PC-3 (cell line): Measurements from ENCODE around the gene MRFAP1L1. TPM values are rescaled to one million over a fixed set of nuclear protein-coding genes. Genes with fewer than 3 reads are reported as not detected.

Experiments
- ATAC-seq: fragments of 200-7000 bp; cut with Tn5 transposase; 2 replicates; pipeline ENCODE4 v1.9.1; 2020; ENCODE audit warnings: mild to moderate bottlenecking, moderate library complexity
- BruUV-seq: library from RNA; stranded (reverse); fragments of 400-500 nt; replicated peaks from 2 replicates; lab custom pipeline; 2021; lab: Mats Ljungman, UMichigan
- CTCF ChIA-PET: fragments of 300-600 bp; sonication (Branson Sonifier 250); formaldehyde crosslinking; loops from one replicate; lab custom pipeline; 2022; ENCODE audit warnings: antibody characterized with exemption; lab: Charles Lee
- POLR2A ChIA-PET: fragments of 300-600 bp; sonication (Branson Sonifier 250); formaldehyde crosslinking; loops from one replicate; lab custom pipeline; 2022; ENCODE audit warnings: antibody characterized with exemption; ENCODE audit not compliant: unreplicated experiment; lab: Charles Lee
- DNase-seq: peaks from one replicate; pipeline ENCODE4 v3.0.0-alpha.2; 2015
- H2AFZ ChIP-seq: fragments of 300-600 bp; sonication (generic); 2 replicates; pipeline ENCODE4 v1.6.0; 2016; ENCODE audit warnings: antibody characterized with exemption, low read length
- H3F3A ChIP-seq: fragments of 300-600 bp; sonication (generic); one replicate; pipeline ENCODE4 v1.6.0; 2017; ENCODE audit warnings: antibody characterized with exemption, low read length, control low read depth, mild to moderate bottlenecking; ENCODE audit not compliant: unreplicated experiment
- H3K27ac ChIP-seq: fragments of 300-600 bp; sonication (generic); 2 replicates; pipeline ENCODE4 v1.5.1; 2016; ENCODE audit warnings: mild to moderate bottlenecking, low read length
- H3K27me3 ChIP-seq: fragments of 300-600 bp; sonication (generic); 2 replicates; pipeline ENCODE4 v1.6.1; 2016; ENCODE audit warnings: low read length, mixed read lengths
- H3K36me3 ChIP-seq: fragments of 300-600 bp; sonication (generic); 2 replicates; pipeline ENCODE4 v1.6.1; 2016; ENCODE audit warnings: low read depth, mixed run types, low read length, mixed read lengths
- H3K4me1 ChIP-seq: fragments of 300-600 bp; sonication (generic); 2 replicates; pipeline ENCODE4 v1.5.1; 2016; ENCODE audit warnings: low read length; ENCODE audit not compliant: insufficient read depth
- H3K4me2 ChIP-seq: fragments of 300-600 bp; sonication (generic); 2 replicates; pipeline ENCODE4 v1.6.0; 2016; ENCODE audit warnings: low read length
- H3K4me3 ChIP-seq: fragments of 300-600 bp; sonication (generic); 2 replicates; pipeline ENCODE4 v1.5.1; 2016; ENCODE audit warnings: mild to moderate bottlenecking, low read length, mixed read lengths
- H3K79me2 ChIP-seq: fragments of 300-600 bp; sonication (generic); 2 replicates; pipeline ENCODE4 v1.6.1; 2017; ENCODE audit warnings: low read length, mixed read lengths
- H3K9ac ChIP-seq: fragments of 300-600 bp; sonication (generic); 2 replicates; pipeline ENCODE4 v1.6.0; 2016; ENCODE audit warnings: mild to moderate bottlenecking, low read length
- H3K9me2 ChIP-seq: fragments of 300-600 bp; sonication (generic); replicated peaks from 2 replicates; pipeline ENCODE4 v1.6.1; 2016; ENCODE audit warnings: mixed run types, low read length, mixed read lengths
- H3K9me3 ChIP-seq: fragments of 300-600 bp; sonication (generic); 2 replicates; pipeline ENCODE4 v1.6.1; 2016; ENCODE audit warnings: low read length, mixed read lengths
- H4K20me1 ChIP-seq: fragments of 300-600 bp; sonication (generic); 2 replicates; pipeline ENCODE4 v1.6.1; 2016; ENCODE audit warnings: low read length, mixed read lengths
- CTCF ChIP-seq: fragments of 300-600 bp; sonication (generic); conservative IDR thresholded peaks from 2 replicates; pipeline ENCODE4 v1.5.1; 2017; ENCODE audit warnings: antibody characterized with exemption, low read depth, mild to moderate bottlenecking, low read length
- EZH2 ChIP-seq: fragments of 300-600 bp; sonication (generic); IDR thresholded peaks from one replicate; pipeline ENCODE4 v1.6.1; 2017; ENCODE audit warnings: antibody characterized with exemption, mild to moderate bottlenecking, low read length; ENCODE audit not compliant: unreplicated experiment
- EZH2phosphoT487 ChIP-seq: fragments of 300-600 bp; sonication (generic); IDR thresholded peaks from 2 replicates; pipeline ENCODE4 v1.6.1; 2018; ENCODE audit warnings: mild to moderate bottlenecking, antibody characterized with exemption, low read length, borderline replicate concordance
- intact Hi-C: fragments of 100-400 bp; cut with micrococcal nuclease; formaldehyde crosslinking; loops from 2 replicates; pipeline ENCODE4 v1.9.0; 2023
- total RNA-seq: library from RNA; depleted of rRNA; stranded (reverse); fragments of >200 nt; gene quantifications from 2 replicates; pipeline ENCODE4 v1.2.3, GENCODE V29; 2014; rRNA removed

Gene MRFAP1L1
- total RNA-seq, 1 experiment from 2014 or later = 50.5 TPM

- Histone ChIP-seq H3K27me3 (no peaks in the 10 kb centered on the region), H2AFZ (no peak overlapping the region), H3K9me2 (no peaks in the 10 kb centered on the region), H3K4me2 (no peak overlapping the region), H3K27ac (no peak overlapping the region), H3K79me2 (no peaks in the 10 kb centered on the region), H3K9me3 (no peaks in the 10 kb centered on the region), H3K36me3 (no peaks in the 10 kb centered on the region), H3F3A (no peaks in the 10 kb centered on the region), H3K9ac (no peak overlapping the region), H3K4me1 (no peaks in the 10 kb centered on the region), H4K20me1 (no peaks in the 10 kb centered on the region), H3K4me3 (no peak overlapping the region)
- ChIA-PET CTCF (no interaction called here), POLR2A (no interaction called here)
- ATAC-seq (no peak), DNase-seq (no peak)
- BruUV-seq = no TSS peak
- intact Hi-C loops = no loop called here
- TF ChIP-seq CTCF (no peak), EZH2phosphoT487 (no peak), EZH2 (no peak)
Observed at GRCh38 chr4:6658209-6658595, 51.5 kb downstream of the MRFAP1L1 start.

Other genes with a start within 250 kb of the MRFAP1L1 start
- 7.0 and 9.5 TPM in 2 replicates for gene PPP2R2C, start 237.3 kb downstream of the MRFAP1L1 start, total RNA-seq
- 8.5 and 9.8 TPM in 2 replicates for gene MAN2B2, start 134.7 kb downstream of the MRFAP1L1 start, total RNA-seq
- 122 and 200 TPM in 2 replicates for gene MRFAP1, start 69.2 kb downstream of the MRFAP1L1 start, total RNA-seq
- 51.0 and 59.8 TPM in 2 replicates for gene S100P, start 16.0 kb downstream of the MRFAP1L1 start, total RNA-seq
- 14.0 and 19.9 TPM in 2 replicates for gene BLOC1S4, start 6.3 kb upstream of the MRFAP1L1 start, total RNA-seq
- gene KIAA0232, start 72.9 kb upstream of the MRFAP1L1 start, total RNA-seq = 5.5 and 5.6 TPM in 2 replicates
- 33.0 and 33.3 TPM in 2 replicates for gene TBC1D14, start 200.0 kb upstream of the MRFAP1L1 start, total RNA-seq